OCI-LY3 (cell line): ENCODE results near the gene CHMP5.

Source experiments
- H2AFZ ChIP-seq: fragments of 200-600, 300-600 bp; shearing (Covaris generic); 2 replicates; pipeline ENCODE4 v1.6.0; 2014; ENCODE audit warnings: antibody characterized with exemption, low read depth, low read length
- H3K27ac ChIP-seq: fragments of 200-600, 300-600 bp; sonication (generic); 2 replicates; pipeline ENCODE4 v1.5.1; 2014; ENCODE audit warnings: mild to moderate bottlenecking, low read length, moderate library complexity, mixed read lengths
- H3K27me3 ChIP-seq: fragments of 200-600, 300-600 bp; sonication (generic); 2 replicates; pipeline ENCODE4 v1.6.1; 2014; ENCODE audit warnings: low read depth, low read length, mixed read lengths
- H3K36me3 ChIP-seq: fragments of 200-600, 300-600 bp; sonication (generic); replicated peaks from 2 replicates; pipeline ENCODE3; 2014; ENCODE audit warnings: low read depth, low read length, mixed read lengths
- H3K4me1 ChIP-seq: fragments of 300-600, 200-600 bp; sonication (generic); 2 replicates; pipeline ENCODE4 v1.6.1; 2014; ENCODE audit warnings: low read length, mixed read lengths
- H3K4me2 ChIP-seq: fragments of 200-600, 300-600 bp; sonication (generic); 2 replicates; pipeline ENCODE4 v1.6.1; 2014; ENCODE audit warnings: low read length, mixed read lengths
- H3K4me3 ChIP-seq: fragments of 300-600, 200-600 bp; sonication (generic); 2 replicates; pipeline ENCODE4 v1.5.1; 2014; ENCODE audit warnings: antibody characterized with exemption, mild to moderate bottlenecking, low read length, moderate library complexity
- H3K79me2 ChIP-seq: fragments of 300-600, 200-600 bp; shearing (Covaris generic); 2 replicates; pipeline ENCODE4 v1.6.1; 2014; ENCODE audit warnings: mild to moderate bottlenecking, low read length, mixed read lengths
- H3K9ac ChIP-seq: fragments of 300-600, 200-600 bp; shearing (Covaris generic); 2 replicates; pipeline ENCODE4 v1.6.0; 2014; ENCODE audit warnings: mild to moderate bottlenecking, low read length, moderate library complexity
- H3K9me3 ChIP-seq: fragments of 200-600, 300-600 bp; shearing (Covaris generic); 2 replicates; pipeline ENCODE4 v1.6.1; 2014; ENCODE audit warnings: low read length, mixed read lengths; ENCODE audit not compliant: insufficient read depth
- H4K20me1 ChIP-seq: fragments of 200-600, 300-600 bp; sonication (generic); 2 replicates; pipeline ENCODE4 v1.6.1; 2016; ENCODE audit warnings: low read length, mixed read lengths; ENCODE audit not compliant: insufficient read depth
- EZH2phosphoT487 ChIP-seq: fragments of 200-600 bp; shearing (Covaris generic); IDR thresholded peaks from 2 replicates; pipeline ENCODE4 v1.6.1; 2018; ENCODE audit warnings: antibody characterized with exemption, mixed run types, low read depth
- TF ChIP-seq, protein P1 (sequence below): fragments of 200-600, 300-600 bp; sonication (generic); IDR thresholded peaks from 2 replicates; pipeline ENCODE4 v1.5.1; 2014; ENCODE audit warnings: antibody characterized with exemption, low read length, low read depth

CHMP5 gene

DNA sequence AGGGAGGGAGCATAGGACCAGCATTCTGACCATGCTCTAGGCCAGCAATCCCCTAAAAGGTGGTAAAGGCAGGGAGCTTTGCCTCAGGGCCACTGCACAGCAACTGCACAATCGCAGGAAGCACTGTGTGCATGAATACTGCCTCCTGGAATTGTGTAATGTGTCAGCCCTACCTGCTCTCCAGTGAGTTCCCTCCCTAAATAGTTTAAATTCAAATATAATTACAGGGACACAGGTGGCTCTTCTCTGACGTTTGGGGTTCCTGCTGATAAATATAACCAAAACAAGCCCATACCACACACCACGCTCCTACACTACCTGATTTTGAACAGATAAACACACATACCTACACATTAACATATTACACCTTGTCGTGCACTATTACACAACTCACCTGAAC lies 9.4 kb upstream of the CHMP5 start:
- no peak overlapping the region for H3K27ac ChIP-seq
- no peak overlapping the region for H2AFZ ChIP-seq

DNA sequence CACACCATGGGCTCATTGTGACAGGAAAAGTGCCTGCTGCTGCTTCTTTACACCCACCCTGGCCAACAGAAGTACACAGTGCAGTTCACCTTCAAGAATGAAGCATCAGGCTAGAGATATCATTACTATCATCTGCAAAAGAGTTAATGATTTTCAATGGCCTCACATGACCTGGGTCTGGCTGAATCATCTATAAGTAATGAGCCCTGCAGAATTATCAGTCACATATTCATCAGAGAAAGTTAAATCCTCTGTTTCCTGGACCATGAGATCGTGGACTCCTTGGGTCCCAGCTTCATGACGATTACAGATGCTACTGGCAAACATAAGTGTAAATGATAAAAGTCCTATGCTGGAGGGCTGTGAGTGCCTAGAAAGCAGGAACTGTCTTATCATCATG lies 8.6 kb upstream of the CHMP5 start:
- Histone ChIP-seq H3K36me3 (peaks cover 66% of the 10 kb centered on the region), H3K9ac (no peak overlapping the region), H3K27ac (no peak overlapping the region), H2AFZ (no peak overlapping the region), H4K20me1 (no peaks in the 10 kb centered on the region), H3K9me3 (no peaks in the 10 kb centered on the region), H3K4me3 (no peak overlapping the region), H3K4me2 (no peak overlapping the region), H3K79me2 (peaks cover 3% of the 10 kb centered on the region; the same call in 1 of the 2 replicates), H3K4me1 (no peaks in the 10 kb centered on the region), H3K27me3 (no peaks in the 10 kb centered on the region)
- TF ChIP-seq, protein P1, sequence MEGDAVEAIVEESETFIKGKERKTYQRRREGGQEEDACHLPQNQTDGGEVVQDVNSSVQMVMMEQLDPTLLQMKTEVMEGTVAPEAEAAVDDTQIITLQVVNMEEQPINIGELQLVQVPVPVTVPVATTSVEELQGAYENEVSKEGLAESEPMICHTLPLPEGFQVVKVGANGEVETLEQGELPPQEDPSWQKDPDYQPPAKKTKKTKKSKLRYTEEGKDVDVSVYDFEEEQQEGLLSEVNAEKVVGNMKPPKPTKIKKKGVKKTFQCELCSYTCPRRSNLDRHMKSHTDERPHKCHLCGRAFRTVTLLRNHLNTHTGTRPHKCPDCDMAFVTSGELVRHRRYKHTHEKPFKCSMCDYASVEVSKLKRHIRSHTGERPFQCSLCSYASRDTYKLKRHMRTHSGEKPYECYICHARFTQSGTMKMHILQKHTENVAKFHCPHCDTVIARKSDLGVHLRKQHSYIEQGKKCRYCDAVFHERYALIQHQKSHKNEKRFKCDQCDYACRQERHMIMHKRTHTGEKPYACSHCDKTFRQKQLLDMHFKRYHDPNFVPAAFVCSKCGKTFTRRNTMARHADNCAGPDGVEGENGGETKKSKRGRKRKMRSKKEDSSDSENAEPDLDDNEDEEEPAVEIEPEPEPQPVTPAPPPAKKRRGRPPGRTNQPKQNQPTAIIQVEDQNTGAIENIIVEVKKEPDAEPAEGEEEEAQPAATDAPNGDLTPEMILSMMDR: no peak
- no peak for TF ChIP-seq EZH2phosphoT487

More for the DNA sequence above, 9.4 kb upstream of the CHMP5 start:
- no peak for TF ChIP-seq EZH2phosphoT487
- TF ChIP-seq, protein P1: no peak
- Histone ChIP-seq H3K4me1 (no peaks in the 10 kb centered on the region), H3K36me3 (peaks cover 61% of the 10 kb centered on the region), H3K4me2 (no peak overlapping the region), H3K9ac (no peak overlapping the region), H3K27me3 (no peaks in the 10 kb centered on the region), H3K9me3 (no peaks in the 10 kb centered on the region), H4K20me1 (no peaks in the 10 kb centered on the region), H3K79me2 (peaks cover 2% of the 10 kb centered on the region; the same call in 1 of the 2 replicates), H3K4me3 (no peak overlapping the region)

DNA sequence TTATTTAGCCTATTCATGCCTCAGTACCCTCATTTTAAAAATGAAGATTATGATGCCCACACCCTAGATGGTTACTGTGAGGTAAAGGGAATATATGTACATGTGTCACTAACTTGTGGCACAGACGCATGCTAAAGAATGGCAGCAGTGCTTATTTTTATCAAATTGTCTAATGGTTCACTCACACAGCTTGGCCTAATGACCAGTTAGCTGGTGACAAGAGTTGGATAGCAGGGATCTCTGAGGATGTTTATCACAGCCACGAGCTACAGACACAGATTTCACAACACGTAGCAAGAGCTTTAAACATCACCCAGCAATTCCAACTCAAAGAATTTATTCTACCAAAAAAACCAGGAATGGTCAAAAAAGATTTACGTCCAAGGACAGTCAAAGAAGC lies 7.6 kb upstream of the CHMP5 start:
- TF ChIP-seq EZH2phosphoT487: no peak
- TF ChIP-seq, protein P1: no peak

DNA sequence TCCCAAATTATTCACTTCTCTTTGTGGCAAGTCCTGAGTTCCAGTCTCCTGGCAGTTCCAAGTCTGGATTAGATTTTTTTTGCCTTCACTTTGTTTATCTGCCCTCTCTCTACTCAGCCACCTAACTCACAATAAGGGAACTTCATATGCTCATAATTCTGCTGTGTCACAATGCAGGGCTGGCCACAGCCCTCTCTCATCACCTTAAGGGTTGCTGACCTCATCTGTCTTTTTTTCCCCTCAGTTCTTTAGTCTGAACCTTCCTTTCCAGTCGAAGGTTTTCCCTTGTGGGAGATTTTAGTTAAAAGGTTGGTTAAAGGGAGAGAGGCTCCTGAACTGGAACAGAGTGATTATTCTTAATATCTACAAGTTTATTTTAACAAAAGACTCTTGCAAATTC lies 4.5 kb upstream of the CHMP5 start:
- peaks cover 52% of the 10 kb centered on the region for H3K36me3 ChIP-seq
- TF ChIP-seq EZH2phosphoT487: no peak
- TF ChIP-seq, protein P1: no peak
- no peak overlapping the region for H3K4me2 ChIP-seq
- no peaks in the 10 kb centered on the region for H3K27me3 ChIP-seq
- no peak overlapping the region for H3K9ac ChIP-seq
- H3K79me2 ChIP-seq: peaks cover 34% of the 10 kb centered on the region
- no peaks in the 10 kb centered on the region for H4K20me1 ChIP-seq
- H3K27ac ChIP-seq: no peak overlapping the region
- H3K4me3 ChIP-seq: no peak overlapping the region
- H3K9me3 ChIP-seq: no peaks in the 10 kb centered on the region
- H2AFZ ChIP-seq: no peak overlapping the region
- peaks cover 8% of the 10 kb centered on the region for H3K4me1 ChIP-seq

More for the DNA sequence above, 7.6 kb upstream of the CHMP5 start:
- Histone ChIP-seq H3K4me1 (no peaks in the 10 kb centered on the region), H4K20me1 (no peaks in the 10 kb centered on the region), H3K9me3 (no peaks in the 10 kb centered on the region), H3K9ac (no peak overlapping the region), H3K4me2 (no peak overlapping the region), H3K27me3 (no peaks in the 10 kb centered on the region), H3K79me2 (peaks cover 9% of the 10 kb centered on the region), H3K36me3 (peaks cover 73% of the 10 kb centered on the region), H3K27ac (no peak overlapping the region), H3K4me3 (no peak overlapping the region), H2AFZ (no peak overlapping the region)
